LNCaP clone FGC (cell line): ENCODE results near the gene GABARAP.
"Not testable (repeated sequence)": the region's sequence is repeated elsewhere in the genome, so short reads cannot be mapped to it uniquely, and the experiment has no call there.

Source experiments
- DNase-seq: peaks from one replicate; pipeline ENCODE4 v3.0.0-alpha.2; 2011; ENCODE audit warnings: low read depth
- H3K4me3 ChIP-seq: 2 replicates; pipeline ENCODE4 v1.5.1; 2011; ENCODE audit warnings: mild to moderate bottlenecking, low read depth, low read length, control low read depth
- CTCF ChIP-seq: IDR thresholded peaks from 2 replicates; pipeline ENCODE4 v1.5.1; 2012; ENCODE audit warnings: mild to moderate bottlenecking; ENCODE audit not compliant: control insufficient read depth, insufficient read depth; ENCODE audit errors: extremely low read depth

GABARAP gene

GRCh38 chr17:7246779-7247178 is 4.5 kb upstream of the GABARAP start:
- no peak for TF ChIP-seq CTCF
- no peak overlapping the region for H3K4me3 ChIP-seq
- no peak for DNase-seq

- DNase-seq, H3K4me3 ChIP-seq: not testable (repeated sequence)
These were observed 1.6 kb upstream of the GABARAP start for GRCh38 chr17:7243838-7244237.

- no peak for TF ChIP-seq CTCF
- DNase-seq: no peak
- peak overlapping the region; percentile 97 for H3K4me3 ChIP-seq
These were observed 1.1 kb upstream of the GABARAP start for GRCh38 chr17:7243453-7243729.

- TF ChIP-seq CTCF: no peak
- DNase-seq: peak; percentile 92
These were observed 636 bp upstream of the GABARAP start for GRCh38 chr17:7242717-7243452.

GRCh38 chr17:7241090-7241733 is 1.0 kb downstream of the GABARAP start:
- no peak for TF ChIP-seq CTCF
- peak overlapping the region; percentile 97 for H3K4me3 ChIP-seq
- DNase-seq: no peak

More at GRCh38 chr17:7242717-7243452, 636 bp upstream of the GABARAP start:
- H3K4me3 ChIP-seq: peak overlapping the region; percentile 97

GRCh38 chr17:7240375-7240774 is 1.9 kb downstream of the GABARAP start:
- peak overlapping the region; percentile 97 for H3K4me3 ChIP-seq
- no peak for DNase-seq
- no peak for TF ChIP-seq CTCF

- TF ChIP-seq CTCF: no peak
- peak within 1 kb of the TSS; percentile 98 for H3K4me3 ChIP-seq
- peak; percentile 98 for DNase-seq
These were observed 2.9 kb downstream of the GABARAP start, which contains the start of gene PHF23 for GRCh38 chr17:7239091-7240027. PHF23 (minus strand) TSS chr17:7239457; CDS start chr17:7239279, 178 bp downstream.
